ENCODE results near the gene DPEP2. TPM values are rescaled to one million over a fixed set of nuclear protein-coding genes. Genes with fewer than 3 reads are reported as not detected.

The DPEP2 gene
- total and polyA plus RNA-seq, 10 of the 15 experiments (the other 5 are each of a cell fraction or from before 2014, with no cell fraction given) = 0.04 to 4.0 (median 2.1) TPM

DNA sequence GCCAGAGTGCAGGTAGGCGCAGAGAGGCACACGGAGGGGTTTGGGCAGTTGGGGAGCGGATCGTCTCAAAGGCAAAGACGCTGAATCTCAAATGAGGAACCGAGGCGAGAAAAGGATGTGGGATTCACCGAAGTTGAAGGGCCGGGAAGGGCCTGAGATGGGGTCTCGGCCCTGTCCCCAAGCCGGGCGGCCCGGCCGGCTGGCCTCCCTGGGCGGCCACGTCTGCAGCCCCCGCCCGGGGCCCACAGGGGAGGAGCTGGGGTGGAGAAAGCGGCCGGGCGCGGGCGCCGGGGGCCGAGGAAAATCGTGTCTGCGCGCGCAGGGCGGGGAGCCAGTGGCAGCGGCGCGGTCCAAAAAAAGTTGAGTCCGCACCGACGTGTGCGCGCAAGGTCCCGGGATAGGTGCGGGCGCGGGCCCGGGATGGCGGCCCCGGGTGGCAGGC, 31.3 kb downstream of the DPEP2 start:
- POLR2A ChIA-PET = interaction anchor here (0.5 to 2.8 kb wide), 4 partner anchors 31 to 106 kb away, joined by 3 to 16 read pairs (median 4); partner anchors contain the start of gene PSMB10
- Histone ChIP-seq H2AFZ (ENCODE audit: control insufficient read depth, low read depth, low read length) (peak overlapping the region; percentile 68), H3K27ac (ENCODE audit: control insufficient read depth, insufficient read depth) (peak overlapping the region; percentile 76), H3K79me2 (ENCODE audit: control insufficient read depth, insufficient read depth, low read length) (peaks cover 20% of the 10 kb centered on the region), H3K9ac (ENCODE audit: control insufficient read depth, insufficient read depth, low read length) (peak overlapping the region; percentile 89), H3K4me1 (ENCODE audit: control insufficient read depth, insufficient read depth, low read length) (peaks cover 21% of the 10 kb centered on the region), H3K36me3 (ENCODE audit: control insufficient read depth in 2 of 2, insufficient read depth in 2 of 2, low read length in 1 of 2) (no peaks in the 10 kb centered on the region), H3K27me3 (replicated peaks in 1 of 2; ENCODE audit: control insufficient read depth in 2 of 2, insufficient read depth in 2 of 2, low read length in 1 of 2) (no peaks in the 10 kb centered on the region), H3K4me3 (peak overlapping the region; percentile 96), H3K9me3 (replicated peaks; ENCODE audit: control insufficient read depth, insufficient read depth, low read length) (no peaks in the 10 kb centered on the region), H3K4me2 (ENCODE audit: control insufficient read depth, insufficient read depth) (peak overlapping the region; percentile 76), H4K20me1 (ENCODE audit: control insufficient read depth, insufficient read depth) (no peaks in the 10 kb centered on the region)
- peak; percentile 49 for ATAC-seq
- WGBS (ENCODE audit: insufficient coverage, insufficient replicate concordance, low lambda C conversion rate, missing lambda C conversion rate) = 2% methylated on average over 18 of the region's 45 CpGs
- RAD21 ChIA-PET (ENCODE audit: unreplicated experiment) = interaction anchor here (1.6 to 2.0 kb wide), 3 partner anchors 17 to 32 kb away, joined by 4 to 10 read pairs (median 4); partner anchors contain the start of gene PSMB10
- SMC1A ChIA-PET (ENCODE audit: uncharacterized antibody, unreplicated experiment) = interaction anchor here (2.8 kb wide), 1 partner anchor 16 kb away, joined by 10 read pairs; no protein-coding TSS in a partner anchor
- FAIRE-seq = no peak
- in situ Hi-C loops (cut with MboI) (no loop called here), intact Hi-C loops (cut with micrococcal nuclease; ENCODE audit: unreplicated experiment) (loop anchor here (2.0 kb wide), 2 partner anchors 17 to 73 kb away; no protein-coding TSS in a partner anchor)
- no TSS peak for BruUV-seq (replicated peaks)
- no peak for DNase-seq (ENCODE audit: low read depth, low spot score)
- CTCF ChIA-PET = interaction anchor here (1.6 to 3.7 kb wide), 2 partner anchors 73 to 296 kb away, joined by 4 to 22 read pairs; no protein-coding TSS in a partner anchor
- no peak for TF ChIP-seq RAD51 (IDR thresholded peaks at IDR 0.05)
- TF ChIP-seq CBFB (IDR thresholded peaks at IDR 0.05; ENCODE audit: low read depth) = no peak
- TF ChIP-seq RB1 (IDR thresholded peaks at IDR 0.05; ENCODE audit: borderline replicate concordance) = no peak
- TF ChIP-seq STAT1 (conservative IDR thresholded peaks at IDR 0.05) = no peak
- peak; percentile 13; the same call in 1 of the 2 replicates for TF ChIP-seq RUNX3 (IDR thresholded peaks at IDR 0.05; ENCODE audit: low read length)
- TF ChIP-seq, protein P1, sequence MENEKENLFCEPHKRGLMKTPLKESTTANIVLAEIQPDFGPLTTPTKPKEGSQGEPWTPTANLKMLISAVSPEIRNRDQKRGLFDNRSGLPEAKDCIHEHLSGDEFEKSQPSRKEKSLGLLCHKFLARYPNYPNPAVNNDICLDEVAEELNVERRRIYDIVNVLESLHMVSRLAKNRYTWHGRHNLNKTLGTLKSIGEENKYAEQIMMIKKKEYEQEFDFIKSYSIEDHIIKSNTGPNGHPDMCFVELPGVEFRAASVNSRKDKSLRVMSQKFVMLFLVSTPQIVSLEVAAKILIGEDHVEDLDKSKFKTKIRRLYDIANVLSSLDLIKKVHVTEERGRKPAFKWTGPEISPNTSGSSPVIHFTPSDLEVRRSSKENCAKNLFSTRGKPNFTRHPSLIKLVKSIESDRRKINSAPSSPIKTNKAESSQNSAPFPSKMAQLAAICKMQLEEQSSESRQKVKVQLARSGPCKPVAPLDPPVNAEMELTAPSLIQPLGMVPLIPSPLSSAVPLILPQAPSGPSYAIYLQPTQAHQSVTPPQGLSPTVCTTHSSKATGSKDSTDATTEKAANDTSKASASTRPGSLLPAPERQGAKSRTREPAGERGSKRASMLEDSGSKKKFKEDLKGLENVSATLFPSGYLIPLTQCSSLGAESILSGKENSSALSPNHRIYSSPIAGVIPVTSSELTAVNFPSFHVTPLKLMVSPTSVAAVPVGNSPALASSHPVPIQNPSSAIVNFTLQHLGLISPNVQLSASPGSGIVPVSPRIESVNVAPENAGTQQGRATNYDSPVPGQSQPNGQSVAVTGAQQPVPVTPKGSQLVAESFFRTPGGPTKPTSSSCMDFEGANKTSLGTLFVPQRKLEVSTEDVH (IDR thresholded peaks at IDR 0.05; ENCODE audit: low read depth, partially characterized antibody) = no peak
- no peak for TF ChIP-seq NRF1 (conservative IDR thresholded peaks at IDR 0.05; ENCODE audit: low read depth, low read length)
- TF ChIP-seq CBX5 (IDR thresholded peaks at IDR 0.05; ENCODE audit: low read depth) = no peak
- no peak for TF ChIP-seq ZNF217 (IDR thresholded peaks at IDR 0.05)
- TF ChIP-seq LARP7 (IDR thresholded peaks at IDR 0.05) = peak; percentile 76
- no peak for TF ChIP-seq RFX5 (IDR thresholded peaks at IDR 0.05; ENCODE audit: low read depth, low read length)
- no peak for TF ChIP-seq ZNF622 (IDR thresholded peaks at IDR 0.05)
- TF ChIP-seq ATF3 (IDR thresholded peaks at IDR 0.05; ENCODE audit: borderline replicate concordance, extremely low read depth, low read depth, low read length) = no peak
- peak; percentile 68; the same call in 1 of the 2 replicates for TF ChIP-seq SPI1 (IDR thresholded peaks at IDR 0.05; ENCODE audit: borderline replicate concordance, insufficient read depth, low read depth, low read length)
- TF ChIP-seq POU2F2 (IDR thresholded peaks at IDR 0.05; ENCODE audit: borderline replicate concordance, low read depth, low read length) = no peak
- no peak for TF ChIP-seq HDGF (IDR thresholded peaks at IDR 0.05)
- no peak for TF ChIP-seq ETV6 (conservative IDR thresholded peaks at IDR 0.05 in 1 of 2, IDR thresholded peaks at IDR 0.05 in 1 of 2; ENCODE audit: borderline replicate concordance in 1 of 2, low read depth in 1 of 2)
- TF ChIP-seq, protein P2, sequence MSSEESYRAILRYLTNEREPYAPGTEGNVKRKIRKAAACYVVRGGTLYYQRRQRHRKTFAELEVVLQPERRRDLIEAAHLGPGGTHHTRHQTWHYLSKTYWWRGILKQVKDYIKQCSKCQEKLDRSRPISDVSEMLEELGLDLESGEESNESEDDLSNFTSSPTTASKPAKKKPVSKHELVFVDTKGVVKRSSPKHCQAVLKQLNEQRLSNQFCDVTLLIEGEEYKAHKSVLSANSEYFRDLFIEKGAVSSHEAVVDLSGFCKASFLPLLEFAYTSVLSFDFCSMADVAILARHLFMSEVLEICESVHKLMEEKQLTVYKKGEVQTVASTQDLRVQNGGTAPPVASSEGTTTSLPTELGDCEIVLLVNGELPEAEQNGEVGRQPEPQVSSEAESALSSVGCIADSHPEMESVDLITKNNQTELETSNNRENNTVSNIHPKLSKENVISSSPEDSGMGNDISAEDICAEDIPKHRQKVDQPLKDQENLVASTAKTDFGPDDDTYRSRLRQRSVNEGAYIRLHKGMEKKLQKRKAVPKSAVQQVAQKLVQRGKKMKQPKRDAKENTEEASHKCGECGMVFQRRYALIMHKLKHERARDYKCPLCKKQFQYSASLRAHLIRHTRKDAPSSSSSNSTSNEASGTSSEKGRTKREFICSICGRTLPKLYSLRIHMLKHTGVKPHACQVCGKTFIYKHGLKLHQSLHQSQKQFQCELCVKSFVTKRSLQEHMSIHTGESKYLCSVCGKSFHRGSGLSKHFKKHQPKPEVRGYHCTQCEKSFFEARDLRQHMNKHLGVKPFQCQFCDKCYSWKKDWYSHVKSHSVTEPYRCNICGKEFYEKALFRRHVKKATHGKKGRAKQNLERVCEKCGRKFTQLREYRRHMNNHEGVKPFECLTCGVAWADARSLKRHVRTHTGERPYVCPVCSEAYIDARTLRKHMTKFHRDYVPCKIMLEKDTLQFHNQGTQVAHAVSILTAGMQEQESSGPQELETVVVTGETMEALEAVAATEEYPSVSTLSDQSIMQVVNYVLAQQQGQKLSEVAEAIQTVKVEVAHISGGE (CRISPR knock-in tag; IDR thresholded peaks at IDR 0.05) = no peak
- TF ChIP-seq YBX1 (IDR thresholded peaks at IDR 0.05) = no peak
- TF ChIP-seq POLR2A (IDR thresholded peaks at IDR 0.05; ENCODE audit: low read depth, low read length) = no peak

Measured in GM12878 (cell line).